ENCODE results near the gene KIAA1755. TPM values are rescaled to one million over a fixed set of nuclear protein-coding genes. Genes with fewer than 3 reads are reported as not detected.
"Not testable (repeated sequence)": the region's sequence is repeated elsewhere in the genome, so short reads cannot be mapped to it uniquely, and the experiment has no call there.

The KIAA1755 gene
- total and polyA plus RNA-seq, 7 experiments from 2014 or later, result not detected

DNA sequence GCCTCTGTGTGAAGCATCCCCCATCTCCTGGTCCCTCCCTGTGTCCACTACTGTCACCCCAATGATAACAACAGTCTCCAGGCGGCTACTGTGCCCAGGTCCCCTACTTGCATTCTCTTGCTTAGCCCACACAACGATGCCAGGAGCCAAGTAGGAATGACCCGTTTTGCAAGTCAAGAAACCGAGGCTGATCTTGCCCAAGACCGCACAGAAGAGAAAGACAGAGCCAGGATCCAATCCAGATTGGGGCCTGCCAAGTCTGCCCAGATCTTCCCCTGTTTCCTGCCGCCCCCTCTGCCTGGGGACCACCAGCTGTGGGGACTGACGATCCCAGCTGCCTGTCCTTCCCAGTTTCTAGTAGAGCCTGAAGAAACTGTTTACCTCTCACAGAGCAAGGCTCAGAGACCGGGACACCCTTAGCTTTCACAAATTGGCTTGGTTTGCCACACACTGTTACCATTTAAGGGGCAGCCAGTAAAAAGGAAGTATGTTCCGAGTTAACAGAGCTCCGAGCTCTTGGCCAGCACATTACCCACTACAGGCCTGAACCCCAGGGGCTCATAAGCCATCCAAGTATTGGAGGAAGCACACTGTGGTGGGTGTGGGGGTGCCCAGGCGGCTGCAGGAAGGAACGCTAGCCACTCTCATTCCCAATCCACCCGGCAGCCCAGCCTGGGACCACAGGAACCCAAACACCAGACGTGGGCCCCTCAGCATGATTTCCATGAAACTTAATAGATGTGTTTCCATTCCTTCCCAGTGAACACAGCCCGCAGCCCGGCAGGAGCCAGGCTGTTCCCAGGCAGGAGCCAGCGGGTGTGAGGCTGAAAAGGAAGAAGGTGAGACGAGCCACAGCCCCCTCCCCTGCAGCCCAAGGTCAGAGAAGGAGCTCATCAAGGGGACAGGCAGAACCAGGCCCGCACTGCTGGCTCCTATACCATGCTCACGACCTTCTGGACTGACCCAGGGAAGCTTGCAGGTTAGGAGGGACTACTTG lies 7.9 kb downstream of the KIAA1755 start:
- CTCF ChIA-PET, result no interaction called here
- Histone ChIP-seq H3K4me1 (ENCODE audit: control insufficient read depth in 2 of 2, insufficient read depth in 2 of 2, low read length in 2 of 2) (no peaks in the 10 kb centered on the region), H3K9me3 (ENCODE audit: control insufficient read depth in 2 of 3, low read length in 3 of 3) (no peaks in the 10 kb centered on the region), H3K4me3 (ENCODE audit: low read length) (no peak overlapping the region), H3K36me3 (ENCODE audit: control insufficient read depth in 2 of 3, insufficient read depth in 3 of 3, low read length in 3 of 3) (no peaks in the 10 kb centered on the region), H3K27me3 (ENCODE audit: control insufficient read depth in 2 of 2, insufficient read depth in 2 of 2, low read length in 2 of 2) (no peaks in the 10 kb centered on the region), H3K27ac (ENCODE audit: low read depth, low read length) (no peak overlapping the region)
- POLR2A ChIA-PET, result no interaction called here
- H3K36me3 Mint-ChIP-seq, result no peaks in the 10 kb centered on the region
- H3K27me3 Mint-ChIP-seq, result peaks cover 5 to 20% (median 9%) of the 10 kb centered on the region in 5 donors
- peaks cover 0 to 4% (median 0%) of the 10 kb centered on the region in 11 donors for H3K9me3 Mint-ChIP-seq
- DNase-seq, result no peak
- intact Hi-C loops (cut with micrococcal nuclease), result no loop called here
- H3K4me1 Mint-ChIP-seq, result no peaks in the 10 kb centered on the region
- H3K27ac Mint-ChIP-seq, result no peak overlapping the region
- H3K4me3 Mint-ChIP-seq, result no peak overlapping the region
- no peak for ATAC-seq

- DNase-seq; intact Hi-C loops (cut with micrococcal nuclease); H3K9me3 ChIP-seq (ENCODE audit: control insufficient read depth in 2 of 3, low read length in 3 of 3); H3K27ac Mint-ChIP-seq; H3K4me3 Mint-ChIP-seq; ATAC-seq; H3K4me1 Mint-ChIP-seq; CTCF ChIA-PET; H3K27me3 ChIP-seq (ENCODE audit: control insufficient read depth in 2 of 2, insufficient read depth in 2 of 2, low read length in 2 of 2); POLR2A ChIA-PET; H3K4me3 ChIP-seq (ENCODE audit: low read length); H3K4me1 ChIP-seq (ENCODE audit: control insufficient read depth in 2 of 2, insufficient read depth in 2 of 2, low read length in 2 of 2); H3K9me3 Mint-ChIP-seq; H3K36me3 ChIP-seq (ENCODE audit: control insufficient read depth in 2 of 3, insufficient read depth in 3 of 3, low read length in 3 of 3); H3K27ac ChIP-seq (ENCODE audit: low read depth, low read length); H3K36me3 Mint-ChIP-seq: not testable (repeated sequence)
- peaks cover 0 to 29% (median 3%) of the 10 kb centered on the region in 5 donors for H3K27me3 Mint-ChIP-seq
These were observed 9.1 kb downstream of the KIAA1755 start for GRCh38 chr20:38251441-38251840.

DNA sequence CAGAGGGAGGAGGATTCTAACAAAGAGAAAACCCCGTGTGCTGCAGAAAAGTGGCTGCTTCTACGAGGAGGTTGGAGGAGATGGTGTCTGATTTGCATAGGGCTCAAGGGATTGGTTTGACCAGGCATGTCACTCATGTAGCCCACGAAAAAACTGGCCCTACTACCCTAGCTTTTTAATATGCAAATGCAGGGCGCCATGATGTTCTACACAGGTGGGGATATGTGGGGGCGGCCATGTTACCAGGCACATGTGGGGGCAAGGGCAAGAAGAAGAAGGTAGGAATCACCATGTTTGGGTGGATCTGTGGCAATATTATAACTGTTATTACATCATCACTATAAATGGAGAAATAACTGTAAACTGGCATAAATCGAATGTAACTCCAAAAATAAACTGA lies 9.9 kb downstream of the KIAA1755 start:
- peaks cover 0 to 23% (median 3%) of the 10 kb centered on the region in 5 donors for H3K27me3 Mint-ChIP-seq
- H3K27ac ChIP-seq (ENCODE audit: low read depth, low read length), result no peak overlapping the region
- no peaks in the 10 kb centered on the region for H3K36me3 ChIP-seq (ENCODE audit: control insufficient read depth in 2 of 3, insufficient read depth in 3 of 3, low read length in 3 of 3)
- H3K9me3 ChIP-seq (ENCODE audit: control insufficient read depth in 2 of 3, low read length in 3 of 3), result no peaks in the 10 kb centered on the region
- H3K27ac Mint-ChIP-seq, result no peak overlapping the region
- H3K4me3 Mint-ChIP-seq, result no peak overlapping the region
- CTCF ChIA-PET, result no interaction called here
- no peak overlapping the region for H3K4me3 ChIP-seq (ENCODE audit: low read length)
- no peaks in the 10 kb centered on the region for H3K27me3 ChIP-seq (ENCODE audit: control insufficient read depth in 2 of 2, insufficient read depth in 2 of 2, low read length in 2 of 2)
- H3K4me1 Mint-ChIP-seq, result no peaks in the 10 kb centered on the region
- intact Hi-C loops (cut with micrococcal nuclease), result no loop called here
- H3K9me3 Mint-ChIP-seq, result peaks cover 0 to 10% (median 0%) of the 10 kb centered on the region in 11 donors
- POLR2A ChIA-PET, result interaction anchor here (0.5 kb wide), 1 partner anchor 1636 kb away, joined by 3 read pairs; no protein-coding TSS in a partner anchor
- no peak for DNase-seq
- ATAC-seq, result no peak
- H3K36me3 Mint-ChIP-seq, result no peaks in the 10 kb centered on the region
- H3K4me1 ChIP-seq (ENCODE audit: control insufficient read depth in 2 of 2, insufficient read depth in 2 of 2, low read length in 2 of 2), result no peaks in the 10 kb centered on the region

- intact Hi-C loops (cut with micrococcal nuclease), result no loop called here
- Mint-ChIP-seq H3K36me3 (no peaks in the 10 kb centered on the region), H3K9me3 (peaks cover 0 to 14% (median 4%) of the 10 kb centered on the region in 11 donors), H3K4me1 (no peaks in the 10 kb centered on the region), H3K27me3 (peaks cover 0 to 24% (median 3%) of the 10 kb centered on the region in 5 donors), H3K4me3 (no peak overlapping the region), H3K27ac (no peak overlapping the region)
- no peak overlapping the region for H3K27ac ChIP-seq (ENCODE audit: low read depth, low read length)
- no peak for ATAC-seq
- H3K4me1 ChIP-seq (ENCODE audit: control insufficient read depth in 2 of 2, insufficient read depth in 2 of 2, low read length in 2 of 2), result no peaks in the 10 kb centered on the region
- DNase-seq, result no peak
- no peaks in the 10 kb centered on the region for H3K9me3 ChIP-seq (ENCODE audit: control insufficient read depth in 2 of 3, low read length in 3 of 3)
- ChIA-PET CTCF (no interaction called here), POLR2A (no interaction called here)
- H3K27me3 ChIP-seq (ENCODE audit: control insufficient read depth in 2 of 2, insufficient read depth in 2 of 2, low read length in 2 of 2), result no peaks in the 10 kb centered on the region
- no peaks in the 10 kb centered on the region for H3K36me3 ChIP-seq (ENCODE audit: control insufficient read depth in 2 of 3, insufficient read depth in 3 of 3, low read length in 3 of 3)
- no peak overlapping the region for H3K4me3 ChIP-seq (ENCODE audit: low read length)
These were observed 10.8 kb downstream of the KIAA1755 start for GRCh38 chr20:38249536-38250310.

- no peaks in the 10 kb centered on the region for H3K4me1 Mint-ChIP-seq
- intact Hi-C loops (cut with micrococcal nuclease), result no loop called here
- ATAC-seq (no peak), DNase-seq (no peak)
- Histone ChIP-seq H3K27me3 (ENCODE audit: control insufficient read depth in 2 of 2, insufficient read depth in 2 of 2, low read length in 2 of 2) (no peaks in the 10 kb centered on the region), H3K27ac (ENCODE audit: low read depth, low read length) (no peak overlapping the region), H3K4me1 (ENCODE audit: control insufficient read depth in 2 of 2, insufficient read depth in 2 of 2, low read length in 2 of 2) (no peaks in the 10 kb centered on the region), H3K36me3 (ENCODE audit: control insufficient read depth in 2 of 3, insufficient read depth in 3 of 3, low read length in 3 of 3) (no peaks in the 10 kb centered on the region), H3K9me3 (ENCODE audit: control insufficient read depth in 2 of 3, low read length in 3 of 3) (peaks cover 0 to 9% (median 0%) of the 10 kb centered on the region in 3 experiments), H3K4me3 (ENCODE audit: low read length) (no peak overlapping the region)
- peaks cover 0 to 27% (median 11%) of the 10 kb centered on the region in 11 donors for H3K9me3 Mint-ChIP-seq
- CTCF ChIA-PET, result no interaction called here
- POLR2A ChIA-PET, result no interaction called here
- H3K4me3 Mint-ChIP-seq, result no peak overlapping the region
- H3K27me3 Mint-ChIP-seq, result peaks cover 0 to 22% (median 3%) of the 10 kb centered on the region in 5 donors
- H3K27ac Mint-ChIP-seq, result no peak overlapping the region
- H3K36me3 Mint-ChIP-seq, result peaks cover 0 to 6% (median 0%) of the 10 kb centered on the region in 5 donors
These were observed 12.4 kb downstream of the KIAA1755 start for GRCh38 chr20:38248133-38248532.

- H3K27ac ChIP-seq (ENCODE audit: low read depth, low read length); H3K27me3 ChIP-seq (ENCODE audit: control insufficient read depth in 2 of 2, insufficient read depth in 2 of 2, low read length in 2 of 2); POLR2A ChIA-PET; intact Hi-C loops (cut with micrococcal nuclease); H3K4me3 Mint-ChIP-seq; H3K4me1 Mint-ChIP-seq; CTCF ChIA-PET; H3K36me3 ChIP-seq (ENCODE audit: control insufficient read depth in 2 of 3, insufficient read depth in 3 of 3, low read length in 3 of 3); H3K4me3 ChIP-seq (ENCODE audit: low read length); DNase-seq; ATAC-seq; H3K4me1 ChIP-seq (ENCODE audit: control insufficient read depth in 2 of 2, insufficient read depth in 2 of 2, low read length in 2 of 2); H3K36me3 Mint-ChIP-seq: not testable (repeated sequence)
- Mint-ChIP-seq H3K9me3 (peaks cover 0 to 32% (median 13%) of the 10 kb centered on the region in 11 donors), H3K27ac (peak overlapping the region in 1 of 9 donors; percentile 32), H3K27me3 (peaks cover 0 to 22% (median 3%) of the 10 kb centered on the region in 5 donors)
- peaks cover 0 to 13% (median 0%) of the 10 kb centered on the region in 3 experiments for H3K9me3 ChIP-seq (ENCODE audit: control insufficient read depth in 2 of 3, low read length in 3 of 3)
These were observed 12.8 kb downstream of the KIAA1755 start for GRCh38 chr20:38247725-38248124.

Data from naive thymus-derived CD4-positive, alpha-beta T cell (primary cell).